T-helper 1 cell treated with Interleukin-12 subunit alpha and Interleukin-12 subunit beta and Interleukin-4 antibody, amounts not matched to agents 30 μg/mL and 1 μg/mL, for 36 hours (primary cell): ENCODE measurements around the gene SERPINA1.

ENCODE experiments used
- H3K27ac Mint-ChIP-seq: one replicate; pipeline ENCODE4 v1.8.0; 2021; ENCODE audit warnings: mild to moderate bottlenecking, mixed read lengths
- H3K27me3 Mint-ChIP-seq: one replicate; pipeline ENCODE4 v1.8.0; 2021; ENCODE audit warnings: low read depth, mixed read lengths
- H3K36me3 Mint-ChIP-seq: one replicate; pipeline ENCODE4 v1.8.0; 2021; ENCODE audit warnings: low read depth, mixed read lengths
- H3K4me1 Mint-ChIP-seq: one replicate; pipeline ENCODE4 v1.8.0; 2021; ENCODE audit warnings: low read depth, mixed read lengths
- H3K4me3 Mint-ChIP-seq: one replicate; pipeline ENCODE4 v1.8.0; 2021; ENCODE audit warnings: mild to moderate bottlenecking, moderate library complexity, mixed read lengths
- H3K9me3 Mint-ChIP-seq: one replicate; pipeline ENCODE4 v1.8.0; 2021; ENCODE audit warnings: mixed read lengths

Gene SERPINA1

DNA sequence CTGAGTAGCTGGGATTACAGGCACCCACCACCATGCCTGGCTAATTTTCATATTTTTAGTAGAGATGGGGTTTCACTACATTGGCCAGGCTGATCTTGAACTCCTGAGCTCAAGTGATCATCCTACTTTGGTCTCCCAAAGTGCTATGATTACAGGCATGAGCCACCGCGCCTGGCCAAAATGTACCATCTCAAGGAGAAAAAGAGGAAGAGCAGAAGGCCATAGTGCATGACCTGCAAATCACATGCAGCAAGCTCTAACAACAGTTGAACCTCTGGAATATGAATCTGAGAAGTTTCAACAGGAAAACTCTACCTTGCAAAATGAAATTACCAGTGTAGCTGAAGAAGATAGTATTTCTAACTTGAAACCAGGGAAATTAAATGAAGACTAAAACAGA, 17.1 kb upstream of the SERPINA1 start:
- H3K4me1 Mint-ChIP-seq: no peaks in the 10 kb centered on the region
- no peak overlapping the region for H3K4me3 Mint-ChIP-seq
- no peak overlapping the region for H3K27ac Mint-ChIP-seq
- H3K36me3 Mint-ChIP-seq: no peaks in the 10 kb centered on the region
- peaks cover 10% of the 10 kb centered on the region for H3K27me3 Mint-ChIP-seq
- H3K9me3 Mint-ChIP-seq: peaks cover 8% of the 10 kb centered on the region

DNA sequence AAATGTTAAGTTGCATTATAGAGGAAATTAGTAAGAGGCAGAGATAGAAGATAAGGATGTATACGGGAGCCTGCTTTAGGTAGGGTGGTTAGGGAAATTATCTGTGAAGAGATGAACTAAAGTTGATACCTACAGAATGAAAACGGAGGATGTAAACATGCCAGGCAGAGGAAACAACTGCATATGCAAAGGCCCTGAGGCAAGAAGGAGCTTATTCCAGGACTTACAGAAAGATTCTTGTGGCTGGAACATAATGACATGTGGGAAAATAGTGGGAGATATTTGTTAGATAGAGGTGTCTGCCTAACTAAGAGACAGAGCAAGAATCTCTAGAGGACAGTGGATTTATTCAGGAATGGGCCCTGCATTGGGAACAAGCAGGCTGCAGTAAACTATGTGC, 16.2 kb upstream of the SERPINA1 start:
- Mint-ChIP-seq H3K36me3 (no peaks in the 10 kb centered on the region), H3K4me3 (no peak overlapping the region), H3K9me3 (peaks cover 8% of the 10 kb centered on the region), H3K27ac (no peak overlapping the region), H3K27me3 (peaks cover 10% of the 10 kb centered on the region), H3K4me1 (no peaks in the 10 kb centered on the region)

DNA sequence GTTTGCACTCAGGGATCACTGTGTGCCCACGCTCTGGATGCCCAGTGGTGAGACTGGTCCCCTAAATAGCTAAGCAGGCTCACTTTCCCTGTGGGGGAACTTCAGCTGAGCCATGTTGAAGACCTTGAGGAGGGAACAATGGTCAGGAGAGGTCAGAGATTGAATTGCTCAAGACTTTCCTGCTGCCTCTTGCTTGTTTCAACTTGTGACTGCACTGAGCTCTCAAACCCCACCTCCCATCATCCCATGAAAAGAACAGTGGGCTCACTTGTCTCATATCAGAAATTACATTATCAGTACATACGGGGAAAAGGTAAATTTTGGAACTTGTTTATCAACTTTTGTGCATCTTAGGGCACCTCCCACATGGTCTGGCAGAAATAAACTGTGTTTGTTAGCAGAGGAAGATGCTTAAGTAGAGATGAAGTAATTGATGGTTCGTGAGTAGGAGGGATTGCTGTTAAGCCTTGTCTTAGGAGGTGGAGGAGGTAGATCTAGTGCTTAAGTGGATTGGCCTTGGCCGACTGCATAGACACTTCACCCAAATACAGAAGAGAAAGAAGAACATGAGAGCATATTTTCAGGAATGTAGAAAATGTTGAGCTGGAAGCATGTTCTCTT, 15.0 kb upstream of the SERPINA1 start:
- Mint-ChIP-seq H3K4me1 (no peaks in the 10 kb centered on the region), H3K36me3 (no peaks in the 10 kb centered on the region), H3K27me3 (peaks cover 8% of the 10 kb centered on the region), H3K9me3 (peaks cover 3% of the 10 kb centered on the region), H3K27ac (no peak overlapping the region), H3K4me3 (no peak overlapping the region)

DNA sequence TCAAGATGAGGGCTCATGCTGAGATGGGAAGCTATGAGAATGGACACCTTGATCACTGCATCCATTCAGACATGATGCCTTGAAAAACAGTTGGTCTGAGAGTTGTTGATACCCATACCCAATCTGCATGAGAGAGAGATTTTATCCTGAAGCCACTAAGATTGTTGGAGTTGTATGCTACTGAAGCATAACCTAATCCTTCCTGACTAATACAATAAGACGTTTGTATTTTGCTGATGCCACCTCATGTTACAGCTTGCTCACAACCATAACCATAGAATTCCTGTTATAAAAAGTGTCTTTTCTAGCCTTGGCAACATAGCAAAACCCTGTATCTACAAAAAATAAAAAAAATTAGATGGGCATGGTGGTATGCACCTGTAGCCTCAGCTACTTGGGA, 12.7 kb upstream of the SERPINA1 start:
- Mint-ChIP-seq H3K9me3 (no peaks in the 10 kb centered on the region), H3K27ac (no peak overlapping the region), H3K4me1 (no peaks in the 10 kb centered on the region), H3K27me3 (peaks cover 25% of the 10 kb centered on the region), H3K36me3 (no peaks in the 10 kb centered on the region), H3K4me3 (no peak overlapping the region)

DNA sequence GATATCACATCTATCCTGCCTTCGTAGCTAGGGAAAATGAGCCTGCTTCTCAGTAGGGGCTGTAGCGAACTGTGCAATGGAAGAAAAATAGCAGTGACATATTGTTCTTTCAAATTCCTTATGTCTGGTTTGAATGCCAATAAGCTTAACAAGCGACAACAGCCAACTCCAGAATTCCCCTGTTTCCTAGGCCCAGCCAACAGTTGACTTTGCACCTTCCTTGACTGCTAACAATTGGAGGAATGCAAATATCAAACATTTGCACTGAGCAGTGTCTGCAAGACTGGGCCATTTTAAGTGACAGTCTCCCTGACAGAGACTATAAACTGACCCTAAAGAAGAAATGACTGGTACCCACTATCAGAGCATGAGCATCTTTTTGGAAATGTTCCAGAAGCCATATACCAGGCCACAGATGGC, 12.0 kb upstream of the SERPINA1 start:
- Mint-ChIP-seq H3K27ac (no peak overlapping the region), H3K9me3 (no peaks in the 10 kb centered on the region), H3K4me1 (no peaks in the 10 kb centered on the region), H3K36me3 (no peaks in the 10 kb centered on the region), H3K4me3 (no peak overlapping the region), H3K27me3 (peaks cover 27% of the 10 kb centered on the region)

DNA sequence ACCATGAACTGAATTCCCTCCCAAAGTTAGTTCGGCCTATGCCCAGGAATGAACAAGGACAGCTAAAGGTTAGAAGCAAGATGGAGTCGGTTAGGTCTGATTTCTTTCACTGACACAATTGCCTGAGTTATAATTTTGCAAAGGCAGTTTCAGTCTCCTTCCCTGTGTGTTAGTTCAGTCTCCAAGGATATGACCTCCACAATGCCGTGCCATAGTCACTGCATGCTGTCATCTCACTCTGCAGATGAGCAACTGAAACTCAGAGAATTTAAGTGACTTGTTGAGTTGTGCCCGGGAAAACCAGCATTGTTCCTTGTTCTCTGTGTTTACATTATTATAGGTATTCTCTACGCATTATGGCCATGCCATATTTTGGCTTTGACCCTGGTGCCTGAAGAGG, 10.1 kb upstream of the SERPINA1 start:
- Mint-ChIP-seq H3K9me3 (no peaks in the 10 kb centered on the region), H3K4me3 (no peak overlapping the region), H3K27me3 (peaks cover 33% of the 10 kb centered on the region), H3K36me3 (no peaks in the 10 kb centered on the region), H3K4me1 (peaks cover 16% of the 10 kb centered on the region), H3K27ac (no peak overlapping the region)

DNA sequence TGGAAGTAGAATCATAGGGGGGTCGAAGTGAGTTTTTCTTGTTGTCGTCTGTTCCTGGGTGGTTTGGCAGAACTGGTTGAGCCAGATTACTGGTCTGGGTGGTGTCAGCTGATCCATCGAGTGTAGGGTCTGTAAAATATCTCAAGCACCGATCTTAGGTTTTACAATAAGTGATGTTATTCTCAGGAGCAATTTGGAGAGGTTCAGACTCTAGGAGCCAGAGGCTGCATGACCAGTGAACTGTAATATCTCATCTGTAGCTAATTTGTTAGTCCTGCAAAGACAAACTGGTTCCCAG, 9.7 kb upstream of the SERPINA1 start:
- Mint-ChIP-seq H3K36me3 (no peaks in the 10 kb centered on the region), H3K9me3 (no peaks in the 10 kb centered on the region), H3K27ac (no peak overlapping the region), H3K4me3 (no peak overlapping the region), H3K4me1 (peaks cover 19% of the 10 kb centered on the region), H3K27me3 (peaks cover 33% of the 10 kb centered on the region)

DNA sequence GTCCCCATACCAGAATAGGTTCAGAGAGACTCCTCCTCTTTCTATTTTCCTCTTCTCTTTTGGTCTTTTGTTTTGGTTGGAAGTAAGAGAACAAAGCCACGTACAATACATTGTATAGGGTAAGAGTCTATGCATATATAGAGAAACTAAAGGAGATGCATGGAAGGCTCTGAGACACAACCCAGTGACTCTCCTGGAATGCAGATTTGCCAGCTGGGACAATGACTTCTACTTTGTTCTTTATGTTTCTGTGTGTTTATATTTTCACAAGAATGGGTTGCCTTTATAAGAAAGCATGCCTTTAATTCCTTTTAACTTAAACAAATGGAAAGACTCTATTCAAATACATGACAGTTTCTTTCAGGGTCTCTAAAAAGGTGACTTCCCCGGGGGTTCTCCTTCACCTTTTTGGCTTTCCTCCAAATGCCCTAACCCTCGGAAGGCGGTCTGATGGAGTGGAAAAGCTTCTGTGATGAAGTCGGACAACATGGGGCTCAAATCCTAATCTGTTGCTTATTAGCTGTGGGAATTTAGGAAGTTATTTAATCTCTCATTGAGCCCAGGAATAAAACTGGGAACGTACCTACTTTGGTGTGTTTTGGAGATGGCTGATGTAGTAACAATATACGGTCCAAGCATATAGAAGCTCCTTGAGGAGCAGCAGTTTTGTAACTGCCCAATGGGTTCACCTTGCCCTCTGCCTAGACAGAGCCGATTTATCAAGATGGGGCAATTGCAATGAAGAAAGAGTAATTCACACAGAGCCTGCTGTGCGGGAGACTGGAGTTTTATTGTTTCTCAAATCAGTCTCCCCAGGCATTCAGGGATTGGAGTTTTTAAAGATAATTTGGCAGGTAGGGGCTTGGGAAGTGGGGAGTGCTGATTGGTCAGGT, 9.1 kb upstream of the SERPINA1 start:
- Mint-ChIP-seq H3K9me3 (no peaks in the 10 kb centered on the region), H3K36me3 (no peaks in the 10 kb centered on the region), H3K4me3 (no peak overlapping the region), H3K27me3 (peaks cover 33% of the 10 kb centered on the region), H3K27ac (no peak overlapping the region), H3K4me1 (peaks cover 24% of the 10 kb centered on the region)

DNA sequence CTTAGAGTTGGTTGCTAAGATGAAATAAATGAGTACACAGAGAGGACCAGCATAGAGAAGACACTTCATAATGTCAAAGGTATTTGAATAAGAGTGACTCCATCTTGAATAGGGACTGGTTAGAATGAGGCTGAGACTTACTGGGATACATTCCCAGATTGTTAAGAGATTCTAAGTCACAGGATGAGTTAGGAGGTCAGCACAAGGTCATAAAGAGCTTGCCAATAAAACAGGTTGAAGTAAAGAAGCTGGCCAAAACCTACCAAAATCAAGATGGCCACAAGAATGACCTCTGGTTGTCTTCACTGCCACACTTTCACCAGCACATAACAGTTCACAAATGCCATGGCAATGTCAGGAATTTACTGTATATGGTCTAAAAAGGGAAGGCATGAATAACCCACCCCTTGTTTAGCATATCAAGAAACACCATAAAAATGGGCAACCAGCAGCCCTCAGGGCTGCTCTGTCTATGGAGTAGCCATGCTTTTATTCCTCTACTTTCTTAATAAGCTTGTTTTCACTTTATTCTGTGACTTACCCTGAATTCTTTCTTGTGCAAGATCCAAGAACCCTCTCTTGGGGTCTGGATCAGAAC, 8.3 kb upstream of the SERPINA1 start:
- no peak overlapping the region for H3K27ac Mint-ChIP-seq
- H3K36me3 Mint-ChIP-seq: no peaks in the 10 kb centered on the region
- peaks cover 29% of the 10 kb centered on the region for H3K27me3 Mint-ChIP-seq
- H3K9me3 Mint-ChIP-seq: no peaks in the 10 kb centered on the region
- H3K4me3 Mint-ChIP-seq: no peak overlapping the region
- H3K4me1 Mint-ChIP-seq: peaks cover 31% of the 10 kb centered on the region

DNA sequence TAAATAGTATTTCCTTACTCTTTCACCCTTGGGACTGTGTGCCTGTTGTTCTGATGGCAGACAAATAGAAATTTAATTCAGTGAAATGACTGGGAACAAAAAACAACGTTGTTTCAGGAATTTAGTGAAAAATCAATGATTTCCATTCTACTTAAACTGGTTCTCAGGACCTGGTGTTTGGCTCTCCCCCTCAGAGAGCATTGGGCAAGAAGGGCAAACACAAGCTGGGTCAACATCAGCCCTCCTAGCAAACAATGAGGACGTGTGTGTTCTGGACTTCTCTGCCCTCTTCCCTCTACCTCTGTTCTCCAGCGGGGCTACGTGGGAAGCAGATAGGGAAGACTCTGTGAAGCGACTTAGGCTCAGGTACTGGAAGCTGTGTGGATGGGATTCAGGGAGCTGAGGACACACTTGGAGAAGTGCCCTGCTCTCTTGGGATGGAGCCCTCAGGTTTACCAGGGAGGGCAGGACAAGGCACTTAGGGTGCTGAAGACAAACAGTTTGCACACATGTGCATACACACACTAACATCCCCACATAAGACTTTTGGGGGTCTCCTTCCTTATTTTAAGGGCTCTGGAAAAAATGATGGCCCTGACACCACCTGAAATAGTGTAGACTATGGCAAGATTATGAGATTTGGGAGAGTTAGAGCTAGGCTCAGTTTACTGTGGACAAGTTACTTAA, 7.6 kb upstream of the SERPINA1 start:
- Mint-ChIP-seq H3K4me1 (peaks cover 36% of the 10 kb centered on the region), H3K36me3 (no peaks in the 10 kb centered on the region), H3K9me3 (no peaks in the 10 kb centered on the region), H3K4me3 (no peak overlapping the region), H3K27ac (no peak overlapping the region), H3K27me3 (peaks cover 29% of the 10 kb centered on the region)

DNA sequence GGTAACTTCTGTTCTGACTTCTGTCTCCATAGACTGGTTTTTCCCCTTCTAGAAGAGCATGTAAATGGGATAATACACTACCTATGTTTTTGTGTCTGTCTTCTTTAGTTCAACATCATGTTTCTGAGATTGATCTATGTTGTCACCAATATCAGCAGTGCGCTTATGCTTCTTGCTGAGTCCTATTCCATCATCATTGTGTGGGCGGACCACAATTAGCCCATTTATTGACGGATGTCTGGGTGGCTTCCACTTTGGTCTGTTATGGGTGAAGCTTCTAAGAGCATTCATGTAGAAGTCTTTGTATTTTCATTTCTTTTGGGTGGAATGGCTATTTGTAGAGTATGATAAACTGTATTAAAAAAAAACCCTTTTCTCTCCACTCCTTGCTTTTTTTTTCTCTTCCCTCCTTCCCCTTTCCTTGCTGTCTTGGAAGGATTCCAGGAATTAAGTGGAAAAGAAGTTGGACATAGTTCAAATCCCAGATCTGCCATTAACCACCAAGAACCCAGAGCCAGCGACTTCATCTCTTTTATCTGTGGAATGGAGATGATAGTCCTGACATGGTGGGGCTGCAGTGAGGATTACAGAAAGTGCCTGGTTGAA, 7.0 kb upstream of the SERPINA1 start:
- Mint-ChIP-seq H3K36me3 (no peaks in the 10 kb centered on the region), H3K9me3 (no peaks in the 10 kb centered on the region), H3K27me3 (peaks cover 29% of the 10 kb centered on the region), H3K27ac (no peak overlapping the region), H3K4me3 (no peak overlapping the region), H3K4me1 (peaks cover 40% of the 10 kb centered on the region)

DNA sequence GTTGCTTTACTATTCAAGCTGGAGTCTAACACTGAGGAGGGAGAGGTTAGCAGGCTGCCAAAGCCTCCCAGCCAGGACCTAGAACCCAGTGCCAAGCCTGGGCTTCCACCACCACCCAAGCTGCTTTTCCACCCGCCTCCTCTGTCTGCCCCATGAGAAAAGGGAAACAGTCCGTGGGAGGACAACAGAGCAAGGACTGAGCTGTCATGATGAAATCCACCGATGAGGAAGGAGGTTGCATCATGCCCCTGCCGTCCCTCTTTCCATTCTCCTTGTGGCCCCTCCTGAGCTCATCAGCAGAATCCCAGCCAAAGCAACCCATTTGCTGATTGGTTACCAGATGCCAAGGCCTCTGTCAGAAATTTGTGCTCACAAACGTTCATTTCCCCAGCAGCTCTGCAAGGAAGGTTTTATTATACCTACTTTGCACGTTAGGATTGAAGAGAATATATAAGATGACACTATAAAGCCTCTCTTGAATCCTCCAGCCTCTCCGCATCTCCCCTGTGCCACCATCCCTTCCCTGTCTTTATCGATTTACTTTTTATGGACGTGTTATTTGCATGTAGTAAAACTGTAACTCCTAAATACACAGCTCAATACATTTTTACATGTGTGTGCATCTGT, 6.3 kb upstream of the SERPINA1 start:
- H3K27me3 Mint-ChIP-seq: peaks cover 29% of the 10 kb centered on the region
- no peak overlapping the region for H3K27ac Mint-ChIP-seq
- no peak overlapping the region for H3K4me3 Mint-ChIP-seq
- no peaks in the 10 kb centered on the region for H3K36me3 Mint-ChIP-seq
- H3K9me3 Mint-ChIP-seq: no peaks in the 10 kb centered on the region
- peaks cover 40% of the 10 kb centered on the region for H3K4me1 Mint-ChIP-seq

DNA sequence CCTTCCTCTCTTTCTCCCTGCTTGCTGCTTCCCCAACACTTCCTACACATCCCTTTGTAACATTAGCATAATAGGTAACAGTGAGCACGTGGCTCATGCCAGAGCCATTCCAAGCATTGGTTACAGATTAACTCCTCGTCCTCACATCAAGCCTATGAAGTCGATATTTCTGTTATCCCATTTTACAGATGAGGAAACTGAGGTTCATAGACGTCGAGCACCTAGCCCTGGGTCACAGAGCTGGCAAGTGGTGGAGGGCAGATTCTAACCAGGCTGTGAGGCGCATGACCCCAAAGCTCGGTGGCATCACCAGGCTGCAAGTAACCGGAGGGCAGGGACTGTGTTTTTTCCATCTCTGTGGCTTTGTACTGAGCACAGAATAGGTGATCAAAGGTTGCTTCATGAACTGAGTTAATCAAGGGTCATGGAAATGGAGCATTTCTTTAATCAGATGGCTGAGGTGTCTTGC, 5.7 kb upstream of the SERPINA1 start:
- Mint-ChIP-seq H3K9me3 (no peaks in the 10 kb centered on the region), H3K4me3 (no peak overlapping the region), H3K27ac (no peak overlapping the region), H3K27me3 (peaks cover 29% of the 10 kb centered on the region), H3K4me1 (peaks cover 40% of the 10 kb centered on the region), H3K36me3 (no peaks in the 10 kb centered on the region)

DNA sequence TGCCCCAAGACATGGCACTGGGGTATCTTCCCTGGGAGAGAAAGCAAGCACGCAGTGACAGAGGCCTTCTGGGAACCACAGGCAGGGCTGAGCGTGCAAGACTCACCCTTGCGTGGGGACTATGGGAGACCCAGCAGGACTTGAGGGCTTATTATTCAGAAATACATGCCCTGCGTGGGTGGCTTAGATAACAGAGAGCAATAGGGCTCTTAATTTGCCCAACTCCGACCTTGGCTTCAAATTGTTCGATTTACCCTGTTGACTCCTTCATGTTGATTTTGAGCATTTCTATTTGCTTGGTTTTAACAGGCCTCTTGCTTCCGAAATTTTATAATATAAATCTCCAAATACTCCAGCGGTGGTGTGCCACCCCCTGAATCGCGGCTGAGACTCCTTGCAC, 5.1 kb upstream of the SERPINA1 start:
- H3K9me3 Mint-ChIP-seq: no peaks in the 10 kb centered on the region
- no peak overlapping the region for H3K27ac Mint-ChIP-seq
- peaks cover 29% of the 10 kb centered on the region for H3K27me3 Mint-ChIP-seq
- H3K36me3 Mint-ChIP-seq: no peaks in the 10 kb centered on the region
- peaks cover 40% of the 10 kb centered on the region for H3K4me1 Mint-ChIP-seq
- H3K4me3 Mint-ChIP-seq: no peak overlapping the region
